Prostate gland (tissue), 2 donors: ENCODE data around the gene TMEM117. TPM values are rescaled to one million over a fixed set of nuclear protein-coding genes. Genes with fewer than 3 reads are reported as not detected.
"Not testable (repeated sequence)": the region's sequence is repeated elsewhere in the genome, so short reads cannot be mapped to it uniquely, and the experiment has no call there.

ENCODE experiments used
- DNase-seq: peaks from one replicate; pipeline ENCODE4 v3.0.0-alpha.2; 2019; ENCODE audit warnings: low spot score
- H3K27ac ChIP-seq, 2 donors: fragments of 200-600 bp; sonication (generic); 2 replicates each; pipeline ENCODE4 v1.5.1; 2017 to 2019
- H3K27me3 ChIP-seq: fragments of 200-600 bp; sonication (generic); replicated peaks from 2 replicates; pipeline ENCODE4 v1.5.1; 2019; ENCODE audit not compliant: insufficient read depth
- H3K36me3 ChIP-seq, 2 donors: fragments of 200-600 bp; sonication (generic); 1 replicate in 1 of 2; 2 replicates in 1 of 2; pipeline versions ENCODE4 v1.5.1 to v1.8.1; 2017 to 2019
- H3K4me1 ChIP-seq: fragments of 200-600 bp; sonication (generic); replicated peaks from 2 replicates; pipeline ENCODE4 v1.5.1; 2019
- H3K4me3 ChIP-seq, 2 donors: fragments of 200-600 bp; sonication (generic); 2 replicates each; pipeline ENCODE4 v1.5.1; 2017 to 2019
- H3K9me3 ChIP-seq: fragments of 200-600 bp; sonication (generic); 2 replicates; pipeline ENCODE4 v1.5.1; 2017
- CTCF ChIP-seq, 4 experiments: fragments of 200-600 bp in 2 of 4; fragments of 450-650 bp in 2 of 4; sonication (generic) in 2 of 4; IDR thresholded peaks; 1 replicate in 3 of 4; 2 replicates in 1 of 4; pipeline ENCODE4 v1.5.1; 2016 to 2019; ENCODE audit warnings: antibody characterized with exemption in 4 of 4, mild to moderate bottlenecking in 2 of 4, moderate library complexity in 2 of 4
- POLR2A ChIP-seq: fragments of 450-650 bp; IDR thresholded peaks from one replicate; pipeline ENCODE4 v1.6.1; 2016; ENCODE audit warnings: antibody characterized with exemption, mild to moderate bottlenecking
- POLR2AphosphoS5 ChIP-seq: sonication (generic); formaldehyde crosslinking; IDR thresholded peaks from one replicate; pipeline ENCODE4 v1.6.1; 2017; ENCODE audit warnings: antibody characterized with exemption
- WGBS: methylation state at CpG from one replicate; pipeline ENCODE4 v1.1.5; 2018; 5-methylcytosine and 5-hydroxymethylcytosine counted together
- intact Hi-C: fragments of 100-400 bp; cut with DNase I; formaldehyde crosslinking; loops from one replicate; pipeline ENCODE4 v1.14.2; 2022
- total RNA-seq, 2 donors: library from RNA; depleted of rRNA; stranded (reverse); fragments of >200 nt; gene quantifications; one replicate each; pipeline ENCODE4 v1.1.0, GENCODE V29; 2016

The TMEM117 gene
- total RNA-seq, 2 donors from 2014 or later = 15.5 to 26.5 TPM

- Histone ChIP-seq H3K4me1 (no peaks in the 10 kb centered on the region), H3K27me3 (no peaks in the 10 kb centered on the region), H3K9me3 (no peaks in the 10 kb centered on the region), H3K36me3 (no peaks in the 10 kb centered on the region), H3K4me3 (no peak overlapping the region), H3K27ac (no peak overlapping the region)
- intact Hi-C loops = no loop called here
- no peak for DNase-seq
- TF ChIP-seq POLR2A (no peak), CTCF (IDR thresholded peaks at IDR 0.05) (no peak), POLR2AphosphoS5 (no peak)
- 98% methylated on average over 1 of the region's 1 CpG for WGBS
These were observed 357.4 kb downstream of the TMEM117 start for GRCh38 chr12:44193281-44193680.

GRCh38 chr12:44195719-44196118, 359.8 kb downstream of the TMEM117 start:
- DNase-seq, H3K4me3 ChIP-seq, H3K27me3 ChIP-seq, H3K27ac ChIP-seq, H3K4me1 ChIP-seq, H3K36me3 ChIP-seq, H3K9me3 ChIP-seq, intact Hi-C loops: not testable (repeated sequence)
- 93% methylated on average over 1 of the region's 1 CpG for WGBS

GRCh38 chr12:44206045-44206444, 370.2 kb downstream of the TMEM117 start:
- no peaks in the 10 kb centered on the region for H3K36me3 ChIP-seq
- no peak overlapping the region for H3K4me3 ChIP-seq
- 90% methylated on average over 5 of the region's 5 CpGs for WGBS
- no peaks in the 10 kb centered on the region for H3K4me1 ChIP-seq
- TF ChIP-seq CTCF (IDR thresholded peaks at IDR 0.05) = no peak
- no peak for TF ChIP-seq POLR2A
- TF ChIP-seq POLR2AphosphoS5 = no peak
- H3K27me3 ChIP-seq = no peaks in the 10 kb centered on the region
- intact Hi-C loops = no loop called here
- DNase-seq = no peak
- no peaks in the 10 kb centered on the region for H3K9me3 ChIP-seq
- no peak overlapping the region for H3K27ac ChIP-seq

GRCh38 chr12:44217146-44217883, 381.4 kb downstream of the TMEM117 start:
- Histone ChIP-seq H3K4me1 (no peaks in the 10 kb centered on the region), H3K4me3 (no peak overlapping the region), H3K9me3 (no peaks in the 10 kb centered on the region), H3K36me3 (no peaks in the 10 kb centered on the region), H3K27me3 (no peaks in the 10 kb centered on the region), H3K27ac (no peak overlapping the region)
- WGBS = 70% methylated on average over 4 of the region's 4 CpGs
- no peak for DNase-seq
- intact Hi-C loops = no loop called here
- no peak for TF ChIP-seq POLR2AphosphoS5
- TF ChIP-seq POLR2A = no peak

GRCh38 chr12:44223736-44224135, 387.9 kb downstream of the TMEM117 start:
- intact Hi-C loops = no loop called here
- WGBS = 30% methylated on average over 2 of the region's 2 CpGs
- DNase-seq = no peak
- no peaks in the 10 kb centered on the region for H3K4me1 ChIP-seq
- TF ChIP-seq POLR2A = no peak
- no peak for TF ChIP-seq POLR2AphosphoS5
- no peak for TF ChIP-seq CTCF (IDR thresholded peaks at IDR 0.05)
- no peaks in the 10 kb centered on the region for H3K36me3 ChIP-seq
- H3K27ac ChIP-seq = no peak overlapping the region
- no peaks in the 10 kb centered on the region for H3K9me3 ChIP-seq
- no peak overlapping the region for H3K4me3 ChIP-seq
- H3K27me3 ChIP-seq = no peaks in the 10 kb centered on the region
